ENCODE data around the gene TAF8.

The TAF8 gene

GRCh38 chr6:42059743-42060142 lies 9.4 kb downstream of the TAF8 start:
- DNase-seq (ENCODE audit: low spot score), result no peak

- no peak for DNase-seq (ENCODE audit: low spot score)
These were observed 15.9 kb downstream of the TAF8 start for GRCh38 chr6:42066156-42066675.

GRCh38 chr6:42068173-42068572 lies 17.8 kb downstream of the TAF8 start:
- no peak for DNase-seq (ENCODE audit: low spot score)

GRCh38 chr6:42068872-42069522 lies 18.7 kb downstream of the TAF8 start:
- DNase-seq (ENCODE audit: low spot score), result no peak

GRCh38 chr6:42071881-42072583 lies 21.7 kb downstream of the TAF8 start:
- DNase-seq (ENCODE audit: low spot score), result no peak

GRCh38 chr6:42073287-42073686 lies 23.0 kb downstream of the TAF8 start:
- DNase-seq (ENCODE audit: low spot score), result no peak

GRCh38 chr6:42075159-42075838 lies 25.0 kb downstream of the TAF8 start:
- DNase-seq (ENCODE audit: low spot score), result peak; percentile 89

- DNase-seq (ENCODE audit: low spot score), result no peak
These were observed 28.1 kb downstream of the TAF8 start for GRCh38 chr6:42078386-42078785.

- DNase-seq (ENCODE audit: low spot score), result no peak
These were observed 29.7 kb downstream of the TAF8 start for GRCh38 chr6:42079941-42080464.

GRCh38 chr6:42083530-42083929 lies 33.2 kb downstream of the TAF8 start:
- DNase-seq (ENCODE audit: low spot score), result no peak

- no peak for DNase-seq (ENCODE audit: low spot score)
These were observed 34.6 kb downstream of the TAF8 start for GRCh38 chr6:42084889-42085288.

- peak; percentile 50 for DNase-seq (ENCODE audit: low spot score)
These were observed 36.0 kb downstream of the TAF8 start for GRCh38 chr6:42086046-42087035.

GRCh38 chr6:42088101-42088591 lies 37.8 kb downstream of the TAF8 start:
- peak; percentile 43 for DNase-seq (ENCODE audit: low spot score)

- no peak for DNase-seq (ENCODE audit: low spot score)
These were observed 40.7 kb downstream of the TAF8 start for GRCh38 chr6:42090819-42091717.

GRCh38 chr6:42091718-42092023 lies 41.3 kb downstream of the TAF8 start:
- DNase-seq (ENCODE audit: low spot score), result peak; percentile 37

GRCh38 chr6:42093582-42094329 lies 43.4 kb downstream of the TAF8 start:
- DNase-seq (ENCODE audit: low spot score), result peak; percentile 41

- no peak for DNase-seq (ENCODE audit: low spot score)
These were observed 44.8 kb downstream of the TAF8 start for GRCh38 chr6:42095094-42095493.

- DNase-seq (ENCODE audit: low spot score), result no peak
These were observed 45.6 kb downstream of the TAF8 start for GRCh38 chr6:42095776-42096541.
